Gastrocnemius medialis (tissue), 4 donors: ENCODE data around the gene KISS1R. TPM values are rescaled to one million over a fixed set of nuclear protein-coding genes. Genes with fewer than 3 reads are reported as not detected.

Source experiments
- ATAC-seq, 2 donors: fragments of 150-250 bp; one replicate each; pipeline ENCODE4 v1.9.1; 2016
- DNase-seq, 2 donors: peaks; one replicate each; pipeline ENCODE4 v3.0.0-alpha.2; 2019
- H3K27ac ChIP-seq, 4 donors: fragments of 200-600 bp; sonication (generic); 1 replicate in 1 of 4; 2 replicates in 3 of 4; pipeline ENCODE4 v1.5.1; 2016 to 2018; ENCODE audit warnings: mild to moderate bottlenecking in 2 of 4, moderate library complexity in 1 of 4
- H3K27me3 ChIP-seq, 3 donors: fragments of 200-600 bp; sonication (generic) in 2 of 3; 1 replicate in 1 of 3; 2 replicates in 2 of 3; pipeline versions ENCODE4 v1.5.1 to v1.6.0; 2016 to 2019; ENCODE audit warnings: mild to moderate bottlenecking in 1 of 3, moderate library complexity in 1 of 3
- H3K36me3 ChIP-seq, 2 donors: fragments of 200-600 bp; sonication (generic) in 1 of 2; one replicate each; pipeline ENCODE4 v1.5.1; 2017 to 2018
- H3K4me1 ChIP-seq, 2 donors: fragments of 200-600 bp; sonication (generic) in 1 of 2; one replicate each; pipeline ENCODE4 v1.5.1; 2016 to 2017; ENCODE audit warnings: mild to moderate bottlenecking in 2 of 2
- H3K4me3 ChIP-seq, 4 donors: fragments of 200-600 bp; sonication (generic) in 3 of 4; 1 replicate in 1 of 4; 2 replicates in 3 of 4; pipeline ENCODE4 v1.5.1; 2016 to 2019; ENCODE audit warnings: mild to moderate bottlenecking in 2 of 4
- H3K9me3 ChIP-seq, 3 donors: fragments of 200-600 bp; sonication (generic) in 2 of 3; 1 replicate in 1 of 3; 2 replicates in 2 of 3; pipeline ENCODE4 v1.5.1; 2016 to 2019
- CTCF ChIP-seq, 5 experiments: fragments of 450-650 bp in 3 of 5; fragments of 200-600 bp in 2 of 5; sonication (generic) in 2 of 5; IDR thresholded peaks in 4 of 5; conservative IDR thresholded peaks in 1 of 5; 1 replicate in 4 of 5; 2 replicates in 1 of 5; pipeline ENCODE4 v1.5.1; 2016 to 2019; ENCODE audit warnings: antibody characterized with exemption in 5 of 5, mild to moderate bottlenecking in 3 of 5, moderate library complexity in 3 of 5
- POLR2A ChIP-seq, 2 donors: fragments of 450-650 bp; IDR thresholded peaks; one replicate each; pipeline ENCODE4 v1.6.1; 2017; ENCODE audit warnings: antibody characterized with exemption in 2 of 2, mild to moderate bottlenecking in 2 of 2, moderate library complexity in 2 of 2
- in situ Hi-C, 4 donors: fragments of 200-750 bp; cut with MboI; loops; one replicate each; pipeline versions ENCODE4 v1.15.0 to v1.8.0; 2017; ENCODE audit warnings: low sequenced_read_pairs in 4 of 4
- intact Hi-C: fragments of 100-400 bp; cut with DNase I; formaldehyde crosslinking; loops from one replicate; pipeline ENCODE4 v1.15.1; 2023; ENCODE audit warnings: low total_unique reads
- total RNA-seq, 4 donors: library from RNA; depleted of rRNA; stranded (reverse); fragments of >200 nt; gene quantifications; one replicate each; pipeline versions ENCODE4 v1.1.0 to v1.2.3, GENCODE V29; 2016

The KISS1R gene
- total RNA-seq, result not detected

DNA sequence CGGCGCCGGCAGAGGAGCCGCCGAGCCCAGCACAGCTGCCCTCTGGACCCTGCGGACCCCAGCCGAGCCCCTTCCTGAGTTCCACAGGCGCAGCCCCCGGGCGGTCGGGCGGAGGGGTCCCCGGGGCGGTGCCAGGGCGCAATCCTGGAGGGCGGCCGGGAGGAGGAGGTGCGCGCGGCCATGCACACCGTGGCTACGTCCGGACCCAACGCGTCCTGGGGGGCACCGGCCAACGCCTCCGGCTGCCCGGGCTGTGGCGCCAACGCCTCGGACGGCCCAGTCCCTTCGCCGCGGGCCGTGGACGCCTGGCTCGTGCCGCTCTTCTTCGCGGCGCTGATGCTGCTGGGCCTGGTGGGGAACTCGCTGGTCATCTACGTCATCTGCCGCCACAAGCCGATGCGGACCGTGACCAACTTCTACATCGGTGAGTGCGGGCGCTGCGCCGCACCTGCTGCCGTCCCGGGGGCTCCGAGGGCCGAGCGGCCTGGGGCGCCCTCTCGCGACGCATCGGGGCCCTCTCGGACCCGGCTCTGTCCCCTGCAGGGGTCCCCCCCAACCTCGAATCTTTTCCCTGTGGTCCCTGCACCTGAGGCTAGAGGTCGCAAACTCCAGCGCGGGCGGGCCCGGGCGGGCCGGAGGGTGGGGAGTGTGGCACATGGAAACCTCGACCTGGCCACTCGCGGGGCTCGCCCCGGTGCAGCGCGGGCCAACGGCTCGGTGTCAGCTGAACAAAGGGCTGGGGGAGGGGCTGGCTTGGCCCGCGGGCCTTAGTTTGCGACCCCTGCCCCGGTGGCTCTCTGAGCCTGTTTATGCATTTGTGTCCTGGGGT is at the start of gene KISS1R:
KISS1R (plus strand) TSS at position 11 of the 829 bp plus-strand sequence; CDS start at position 181, 170 bp downstream.
- in situ Hi-C loops, result no loop called here
- ATAC-seq (no peak), DNase-seq (no peak)
- Histone ChIP-seq H3K27ac (no peak within 1 kb of the TSS), H3K4me1 (peaks cover 9 to 17% of the 10 kb centered on the region in 2 donors), H3K4me3 (peak within 1 kb of the TSS; percentile 17 to 32 (median 28)), H3K36me3 (no peaks in the 10 kb centered on the region), H3K9me3 (no peaks in the 10 kb centered on the region), H3K27me3 (peaks cover 37 to 57% (median 53%) of the 10 kb centered on the region in 3 donors)
- intact Hi-C loops, result no loop called here
- peak in 1 of 5 experiments; percentile 21 for TF ChIP-seq CTCF (IDR thresholded peaks at IDR 0.05 in 4 of 5, conservative IDR thresholded peaks at IDR 0.05 in 1 of 5)
- no peak for TF ChIP-seq POLR2A (IDR thresholded peaks at IDR 0.05)

DNA sequence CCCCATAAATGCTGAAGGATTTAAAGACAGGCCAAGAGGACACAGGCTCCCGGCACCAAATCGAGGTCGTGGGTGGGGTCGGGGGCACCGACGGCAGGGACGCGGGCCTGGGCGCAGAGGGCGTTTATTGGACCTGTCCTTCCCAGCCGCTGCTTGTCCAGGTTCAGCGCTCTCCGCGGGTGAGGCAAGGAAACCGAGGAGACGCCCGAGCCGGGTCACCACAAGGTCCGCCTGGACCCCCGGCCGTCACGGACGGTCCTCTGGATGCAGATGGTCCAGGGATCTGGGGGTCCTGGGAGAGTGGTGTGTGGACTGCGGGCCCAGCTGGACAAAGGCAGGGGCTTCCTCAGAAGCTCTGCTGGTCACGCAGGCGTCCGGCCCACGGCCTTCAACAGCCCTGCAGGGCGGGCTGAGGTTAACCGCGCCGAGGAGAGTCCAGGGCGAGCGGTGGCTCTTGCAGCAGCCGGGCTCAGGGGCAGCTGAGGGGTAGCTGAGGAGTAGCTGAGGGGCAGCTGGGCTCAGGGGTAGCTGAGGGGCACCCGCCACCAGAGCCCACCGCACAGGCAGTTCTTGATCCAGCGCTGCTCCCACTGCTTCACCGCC is 49.2 kb upstream of the KISS1R start:
- H3K27ac ChIP-seq, result no peak overlapping the region
- H3K27me3 ChIP-seq, result peaks cover 0 to 2% (median 2%) of the 10 kb centered on the region in 3 donors
- in situ Hi-C loops (loop anchor here in 1 of 4 donors (25.0 kb wide), 1 partner anchor 119 kb away; the partner anchor contains the start of gene WDR18), intact Hi-C loops (no loop called here)
- TF ChIP-seq POLR2A (IDR thresholded peaks at IDR 0.05) (no peak), CTCF (IDR thresholded peaks at IDR 0.05 in 4 of 5, conservative IDR thresholded peaks at IDR 0.05 in 1 of 5) (no peak)
- no peak overlapping the region for H3K4me3 ChIP-seq
- DNase-seq, result no peak
- H3K9me3 ChIP-seq, result no peaks in the 10 kb centered on the region
- H3K4me1 ChIP-seq, result no peaks in the 10 kb centered on the region
- H3K36me3 ChIP-seq, result peaks cover 0 to 42% of the 10 kb centered on the region in 2 donors
- ATAC-seq, result no peak

GRCh38 chr19:868458-869244 is 48.5 kb upstream of the KISS1R start:
- DNase-seq (no peak), ATAC-seq (no peak)
- in situ Hi-C loops (loop anchor here in 1 of 4 donors (25.0 kb wide), 1 partner anchor 119 kb away; the partner anchor contains the start of gene WDR18), intact Hi-C loops (no loop called here)
- Histone ChIP-seq H3K27me3 (no peaks in the 10 kb centered on the region), H3K27ac (peak overlapping the region in 3 of 4 donors; percentile 39 to 52 (median 47)), H3K4me3 (no peak overlapping the region), H3K36me3 (peaks cover 0 to 45% of the 10 kb centered on the region in 2 donors), H3K4me1 (no peaks in the 10 kb centered on the region), H3K9me3 (no peaks in the 10 kb centered on the region)
- TF ChIP-seq POLR2A (IDR thresholded peaks at IDR 0.05), result no peak
- TF ChIP-seq CTCF (IDR thresholded peaks at IDR 0.05 in 4 of 5, conservative IDR thresholded peaks at IDR 0.05 in 1 of 5), result no peak

DNA sequence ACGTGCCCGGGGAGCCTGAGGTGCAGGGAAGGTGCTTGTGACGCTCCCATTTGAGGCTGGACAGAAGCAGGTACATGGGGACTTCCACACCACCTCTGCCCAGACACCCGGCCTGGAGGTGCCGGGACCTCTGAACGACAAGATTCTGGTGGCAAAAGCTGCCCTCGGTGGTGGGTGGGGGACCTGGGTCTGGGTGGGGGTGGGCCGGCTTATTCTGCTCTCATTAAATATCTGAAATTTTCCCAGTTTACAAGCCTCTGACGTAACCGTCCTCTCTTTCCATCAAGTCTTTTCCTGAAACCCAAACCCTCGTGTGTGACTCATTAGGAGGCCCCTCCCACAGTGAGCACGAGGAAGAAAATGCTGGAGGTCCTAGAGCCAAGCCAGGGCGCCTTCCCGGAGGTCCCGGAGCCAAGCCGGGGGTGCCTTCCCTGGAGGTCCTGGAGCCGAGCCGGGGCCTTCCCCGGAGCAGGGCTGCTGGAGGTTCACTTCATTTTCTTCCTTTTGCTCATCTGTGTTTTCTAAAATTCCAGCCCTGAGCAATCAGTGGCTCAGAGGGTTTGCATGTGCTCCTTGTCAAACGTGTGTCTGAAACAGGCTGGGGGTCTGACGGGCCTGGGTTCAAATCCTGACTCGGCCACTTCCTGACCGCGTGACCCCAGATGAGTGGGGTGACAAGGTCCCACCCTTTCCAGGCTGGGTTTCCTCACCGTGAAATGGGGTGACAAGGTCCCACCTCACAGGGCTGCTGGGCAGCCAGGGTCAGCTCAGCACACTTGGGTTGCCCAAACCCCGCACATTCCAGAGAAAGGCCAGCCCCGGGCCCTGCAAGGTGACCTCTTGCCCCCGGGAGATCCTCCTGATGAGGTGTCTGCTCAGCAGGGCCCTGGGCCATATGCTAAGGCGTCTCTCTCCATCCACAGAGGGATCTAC is 47.6 kb upstream of the KISS1R start:
- TF ChIP-seq POLR2A (IDR thresholded peaks at IDR 0.05), result no peak
- TF ChIP-seq CTCF (IDR thresholded peaks at IDR 0.05 in 4 of 5, conservative IDR thresholded peaks at IDR 0.05 in 1 of 5), result no peak
- in situ Hi-C loops (loop anchor here in 1 of 4 donors (25.0 kb wide), 1 partner anchor 118 kb away; the partner anchor contains the start of gene WDR18), intact Hi-C loops (no loop called here)
- ATAC-seq (peak; percentile 53 to 66), DNase-seq (peak in 1 of 2 donors; percentile 64)
- no peak overlapping the region for H3K4me3 ChIP-seq
- no peaks in the 10 kb centered on the region for H3K9me3 ChIP-seq
- H3K27me3 ChIP-seq, result no peaks in the 10 kb centered on the region
- H3K27ac ChIP-seq, result peak overlapping the region; percentile 36 to 52 (median 43)
- H3K4me1 ChIP-seq, result no peaks in the 10 kb centered on the region
- H3K36me3 ChIP-seq, result peaks cover 0 to 48% of the 10 kb centered on the region in 2 donors
